OCI-LY1 (cell line): Measurements from ENCODE around the gene PPHLN1.
A peak's percentile ranks its signal among the peaks of the same experiment; 100 is the strongest.

Source experiments
- EZH2 ChIP-seq: fragments of 200-600 bp; sonication (generic), shearing (Covaris generic); IDR thresholded peaks from 2 replicates; pipeline ENCODE4 v1.8.0; 2017; ENCODE audit warnings: borderline replicate concordance, mixed run types, mild to moderate bottlenecking, antibody characterized with exemption, low read length, moderate library complexity, mixed read lengths
- TF ChIP-seq, protein P1 (sequence below): fragments of 200-600 bp; sonication (generic), shearing (Covaris generic); IDR thresholded peaks from 2 replicates; pipeline ENCODE4 v1.5.1; 2017; ENCODE audit warnings: mild to moderate bottlenecking, antibody characterized with exemption, low read length, moderate library complexity, mixed read lengths

DNA sequence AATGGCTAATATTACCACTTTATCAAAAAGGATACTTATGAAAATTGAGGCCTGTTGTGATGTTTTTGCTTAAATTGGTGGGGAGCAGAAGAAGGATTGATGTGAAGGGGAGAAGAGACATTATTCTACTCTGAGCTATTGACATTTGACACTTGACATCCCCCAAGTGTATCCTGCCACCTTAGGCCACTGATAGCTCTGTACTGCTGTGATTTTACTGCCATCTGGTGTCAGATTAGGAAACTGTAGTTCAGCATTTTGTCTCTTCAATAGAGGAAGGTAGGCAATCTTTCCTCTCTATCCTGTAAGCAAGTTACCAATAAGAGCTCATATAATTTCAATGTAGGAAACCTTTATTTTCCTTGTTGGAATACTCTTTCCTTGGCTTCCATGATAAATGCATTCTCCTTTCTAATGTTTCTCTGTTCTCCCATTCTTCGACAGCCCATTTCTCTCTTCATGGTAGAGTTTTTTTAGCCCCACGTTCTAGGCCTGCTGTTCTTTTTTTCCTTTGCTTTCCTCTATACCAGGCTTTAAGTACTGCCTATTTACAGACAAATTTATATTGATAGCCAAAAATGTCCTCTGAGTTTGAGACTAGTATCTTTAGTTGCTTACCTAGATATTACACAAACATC is 46.3 kb downstream of the PPHLN1 start:
- no peak for TF ChIP-seq EZH2
- TF ChIP-seq, protein P1, sequence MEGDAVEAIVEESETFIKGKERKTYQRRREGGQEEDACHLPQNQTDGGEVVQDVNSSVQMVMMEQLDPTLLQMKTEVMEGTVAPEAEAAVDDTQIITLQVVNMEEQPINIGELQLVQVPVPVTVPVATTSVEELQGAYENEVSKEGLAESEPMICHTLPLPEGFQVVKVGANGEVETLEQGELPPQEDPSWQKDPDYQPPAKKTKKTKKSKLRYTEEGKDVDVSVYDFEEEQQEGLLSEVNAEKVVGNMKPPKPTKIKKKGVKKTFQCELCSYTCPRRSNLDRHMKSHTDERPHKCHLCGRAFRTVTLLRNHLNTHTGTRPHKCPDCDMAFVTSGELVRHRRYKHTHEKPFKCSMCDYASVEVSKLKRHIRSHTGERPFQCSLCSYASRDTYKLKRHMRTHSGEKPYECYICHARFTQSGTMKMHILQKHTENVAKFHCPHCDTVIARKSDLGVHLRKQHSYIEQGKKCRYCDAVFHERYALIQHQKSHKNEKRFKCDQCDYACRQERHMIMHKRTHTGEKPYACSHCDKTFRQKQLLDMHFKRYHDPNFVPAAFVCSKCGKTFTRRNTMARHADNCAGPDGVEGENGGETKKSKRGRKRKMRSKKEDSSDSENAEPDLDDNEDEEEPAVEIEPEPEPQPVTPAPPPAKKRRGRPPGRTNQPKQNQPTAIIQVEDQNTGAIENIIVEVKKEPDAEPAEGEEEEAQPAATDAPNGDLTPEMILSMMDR, result peak; percentile 88
